Keratinocyte (primary cell): ENCODE measurements around the gene CYP4F11. TPM values are rescaled to one million over a fixed set of nuclear protein-coding genes. Genes with fewer than 3 reads are reported as not detected.
"Not testable (repeated sequence)": the region's sequence is repeated elsewhere in the genome, so short reads cannot be mapped to it uniquely, and the experiment has no call there.

Experiments used
- DNase-seq: peaks from one replicate; pipeline ENCODE4 v3.0.0-alpha.2; 2011; ENCODE audit warnings: low read depth, missing footprints, low spot score
- FAIRE-seq: peaks from 2 replicates; lab custom pipeline; 2011; peaks lifted over from hg19 to GRCh38; lab: Jason Lieb, UNC
- H2AFZ ChIP-seq: 2 replicates; pipeline ENCODE4 v1.6.0; 2012; ENCODE audit warnings: low read length, control low read depth, inconsistent platforms; ENCODE audit not compliant: control insufficient read depth
- H3K27ac ChIP-seq: 2 replicates; pipeline ENCODE4 v1.5.1; 2011; ENCODE audit warnings: low read length; ENCODE audit not compliant: control insufficient read depth, insufficient read depth
- H3K27me3 ChIP-seq: 3 replicates; pipeline ENCODE4 v1.6.0; 2011; ENCODE audit warnings: low read length; ENCODE audit not compliant: control insufficient read depth, insufficient read depth; ENCODE audit errors: extremely low read depth
- H3K36me3 ChIP-seq, 2 experiments: 2 replicates in 1 of 2; 3 replicates in 1 of 2; pipeline ENCODE4 v1.5.1; 2011; ENCODE audit warnings: low read length in 2 of 2, mild to moderate bottlenecking in 1 of 2; ENCODE audit not compliant: control insufficient read depth in 2 of 2, insufficient read depth in 2 of 2; ENCODE audit errors: extremely low read depth in 1 of 2
- H3K4me1 ChIP-seq: 3 replicates; pipeline ENCODE4 v1.5.1; 2011; ENCODE audit warnings: low read length; ENCODE audit not compliant: control insufficient read depth, insufficient read depth; ENCODE audit errors: extremely low read depth
- H3K4me2 ChIP-seq: 3 replicates; pipeline ENCODE4 v1.6.0; 2011; ENCODE audit warnings: low read depth, low read length; ENCODE audit not compliant: control insufficient read depth, insufficient read depth; ENCODE audit errors: extremely low read depth
- H3K4me3 ChIP-seq, 3 experiments: fragments of 200-600 bp in 1 of 3; sonication (generic) in 1 of 3; 2 replicates in 2 of 3; 3 replicates in 1 of 3; pipeline ENCODE4 v1.5.1; 2011 to 2016; ENCODE audit warnings: low read length in 3 of 3, mild to moderate bottlenecking in 3 of 3, control low read depth in 2 of 3, inconsistent platforms in 1 of 3, low read depth in 1 of 3, mixed read lengths in 1 of 3, mixed run types in 1 of 3, moderate library complexity in 1 of 3; ENCODE audit not compliant: control insufficient read depth in 2 of 3, insufficient read depth in 2 of 3; ENCODE audit errors: extremely low read depth in 1 of 3
- H3K79me2 ChIP-seq: 2 replicates; pipeline ENCODE4 v1.6.0; 2012; ENCODE audit warnings: low read length; ENCODE audit not compliant: control insufficient read depth, insufficient read depth
- H3K9ac ChIP-seq: 3 replicates; pipeline ENCODE4 v1.6.0; 2011; ENCODE audit warnings: low read length; ENCODE audit not compliant: control insufficient read depth, insufficient read depth; ENCODE audit errors: extremely low read depth
- H3K9me1 ChIP-seq: 3 replicates; pipeline ENCODE4 v1.6.0; 2011; ENCODE audit warnings: low read length; ENCODE audit not compliant: control insufficient read depth, insufficient read depth; ENCODE audit errors: extremely low read depth
- H3K9me3 ChIP-seq: 2 replicates; pipeline ENCODE4 v1.5.1; 2012; ENCODE audit warnings: low read depth, low read length; ENCODE audit not compliant: control insufficient read depth
- H4K20me1 ChIP-seq: 3 replicates; pipeline ENCODE4 v1.6.0; 2011; ENCODE audit warnings: low read length; ENCODE audit not compliant: control insufficient read depth, insufficient read depth; ENCODE audit errors: extremely low read depth
- CTCF ChIP-seq, 3 experiments: IDR thresholded peaks in 1 of 3; conservative IDR thresholded peaks in 1 of 3; optimal IDR thresholded peaks in 1 of 3; 2 replicates in 2 of 3; 3 replicates in 1 of 3; pipeline versions ENCODE3 to v1.5.1; 2011; ENCODE audit warnings: low read length in 3 of 3, mild to moderate bottlenecking in 3 of 3, moderate library complexity in 2 of 3, control low read depth in 1 of 3, inconsistent platforms in 1 of 3; ENCODE audit not compliant: insufficient read depth in 2 of 3; ENCODE audit errors: extremely low read depth in 1 of 3
- EZH2 ChIP-seq: IDR thresholded peaks from one replicate; pipeline ENCODE4 v1.6.1; 2012; ENCODE audit warnings: inconsistent platforms, mild to moderate bottlenecking, low read length, moderate library complexity
- dilution Hi-C: fragments of 300-500 bp; cut with MboI; formaldehyde crosslinking; loops from one replicate; pipeline ENCODE4 v1.7.0; 2020; ENCODE audit warnings: low sequenced_read_pairs; ENCODE audit not compliant: extremely low pct_ligation_motif_present
- polyA plus RNA-seq, 5 experiments: library from polyadenylated mRNA; depleted of rRNA in 3 of 5; stranded (reverse) in 3 of 5; stranded (forward) in 1 of 5; unstranded in 1 of 5; fragments of >200 nt; gene quantifications; 1 replicate in 1 of 5; 2 replicates in 3 of 5; 3 replicates in 1 of 5; pipeline versions ENCODE4 v1.2.1 to v1.2.3, GENCODE V29; 2011 to 2012; ENCODE audit warnings: missing spikeins in 2 of 5, low read depth in 1 of 5, low replicate concordance in 1 of 5

The CYP4F11 gene
- polyA plus RNA-seq, 1 donor (not counting 4 experiments of a cell fraction or from before 2014, with no cell fraction given), result 3.6 TPM

- Histone ChIP-seq H3K9ac (no peak overlapping the region), H3K4me3 (no peak overlapping the region), H3K27ac (no peak overlapping the region), H4K20me1 (no peaks in the 10 kb centered on the region), H3K9me1 (no peaks in the 10 kb centered on the region), H3K79me2 (no peaks in the 10 kb centered on the region), H3K9me3 (no peaks in the 10 kb centered on the region), H3K4me2 (no peak overlapping the region), H3K4me1 (no peaks in the 10 kb centered on the region), H2AFZ (no peak overlapping the region), H3K36me3 (no peaks in the 10 kb centered on the region), H3K27me3 (peaks cover 4% of the 10 kb centered on the region)
- FAIRE-seq (no peak), DNase-seq (no peak)
- no peak for TF ChIP-seq CTCF (optimal IDR thresholded peaks at IDR 0.05 in 1 of 3, IDR thresholded peaks at IDR 0.05 in 1 of 3, conservative IDR thresholded peaks at IDR 0.05 in 1 of 3; ENCODE audit: extremely low read depth in 1 of 3, insufficient read depth in 2 of 3, low read length in 3 of 3)
- no peak for TF ChIP-seq EZH2
- dilution Hi-C loops, result no loop called here
These were observed 49.2 kb downstream of the CYP4F11 start for GRCh38 chr19:15885167-15885566.

- H3K36me3 ChIP-seq, H3K27me3 ChIP-seq, DNase-seq, H3K4me3 ChIP-seq, H2AFZ ChIP-seq, H3K4me2 ChIP-seq, H3K4me1 ChIP-seq, dilution Hi-C loops, FAIRE-seq, H3K9me1 ChIP-seq, H3K9me3 ChIP-seq, H4K20me1 ChIP-seq, H3K9ac ChIP-seq, H3K79me2 ChIP-seq, H3K27ac ChIP-seq: not testable (repeated sequence)
These were observed 51.0 kb downstream of the CYP4F11 start for GRCh38 chr19:15883329-15883728.

- no peak for FAIRE-seq
- dilution Hi-C loops, result no loop called here
- DNase-seq, result no peak
These were observed 59.4 kb downstream of the CYP4F11 start for GRCh38 chr19:15874821-15875474.

More at GRCh38 chr19:15874821-15875474, 59.4 kb downstream of the CYP4F11 start:
- Histone ChIP-seq H3K4me1 (peaks cover 7% of the 10 kb centered on the region), H3K9ac (no peak overlapping the region), H4K20me1 (no peaks in the 10 kb centered on the region), H3K4me2 (no peak overlapping the region), H3K4me3 (no peak overlapping the region), H3K36me3 (no peaks in the 10 kb centered on the region), H3K27me3 (no peaks in the 10 kb centered on the region), H3K79me2 (no peaks in the 10 kb centered on the region), H3K9me1 (no peaks in the 10 kb centered on the region), H2AFZ (no peak overlapping the region), H3K27ac (no peak overlapping the region), H3K9me3 (no peaks in the 10 kb centered on the region)
- TF ChIP-seq CTCF (optimal IDR thresholded peaks at IDR 0.05 in 1 of 3, IDR thresholded peaks at IDR 0.05 in 1 of 3, conservative IDR thresholded peaks at IDR 0.05 in 1 of 3; ENCODE audit: extremely low read depth in 1 of 3, insufficient read depth in 2 of 3, low read length in 3 of 3) (no peak), EZH2 (no peak)
